BLaER1 (cell line): ENCODE measurements around the gene ITGA11.

Experiments used
- H3K27ac ChIP-seq: shearing (Covaris generic); formaldehyde crosslinking; 2 replicates; pipeline ENCODE4 v1.8.1; 2022
- H3K27me3 ChIP-seq: shearing (Covaris generic); formaldehyde crosslinking; 2 replicates; pipeline ENCODE4 v1.8.1; 2022
- H3K36me3 ChIP-seq: shearing (Covaris generic); formaldehyde crosslinking; 2 replicates; pipeline ENCODE4 v1.8.1; 2022
- H3K4me1 ChIP-seq: shearing (Covaris generic); formaldehyde crosslinking; 2 replicates; pipeline ENCODE4 v1.8.1; 2022
- H3K4me2 ChIP-seq: shearing (Covaris generic); formaldehyde crosslinking; 2 replicates; pipeline ENCODE4 v1.8.1; 2022
- H3K4me3 ChIP-seq: shearing (Covaris generic); formaldehyde crosslinking; 2 replicates; pipeline ENCODE4 v1.8.1; 2022
- H3K9ac ChIP-seq: shearing (Covaris generic); formaldehyde crosslinking; 2 replicates; pipeline ENCODE4 v1.8.1; 2022
- H3K9me3 ChIP-seq: shearing (Covaris generic); formaldehyde crosslinking; 2 replicates; pipeline ENCODE4 v1.8.1; 2022
- H4K20me1 ChIP-seq: shearing (Covaris generic); formaldehyde crosslinking; 2 replicates; pipeline ENCODE4 v1.8.1; 2022
- Cebpa-rat ChIP-seq: shearing (Covaris generic); IDR thresholded peaks from 2 replicates; pipeline ENCODE4 v1.8.1; 2022

Gene ITGA11

DNA sequence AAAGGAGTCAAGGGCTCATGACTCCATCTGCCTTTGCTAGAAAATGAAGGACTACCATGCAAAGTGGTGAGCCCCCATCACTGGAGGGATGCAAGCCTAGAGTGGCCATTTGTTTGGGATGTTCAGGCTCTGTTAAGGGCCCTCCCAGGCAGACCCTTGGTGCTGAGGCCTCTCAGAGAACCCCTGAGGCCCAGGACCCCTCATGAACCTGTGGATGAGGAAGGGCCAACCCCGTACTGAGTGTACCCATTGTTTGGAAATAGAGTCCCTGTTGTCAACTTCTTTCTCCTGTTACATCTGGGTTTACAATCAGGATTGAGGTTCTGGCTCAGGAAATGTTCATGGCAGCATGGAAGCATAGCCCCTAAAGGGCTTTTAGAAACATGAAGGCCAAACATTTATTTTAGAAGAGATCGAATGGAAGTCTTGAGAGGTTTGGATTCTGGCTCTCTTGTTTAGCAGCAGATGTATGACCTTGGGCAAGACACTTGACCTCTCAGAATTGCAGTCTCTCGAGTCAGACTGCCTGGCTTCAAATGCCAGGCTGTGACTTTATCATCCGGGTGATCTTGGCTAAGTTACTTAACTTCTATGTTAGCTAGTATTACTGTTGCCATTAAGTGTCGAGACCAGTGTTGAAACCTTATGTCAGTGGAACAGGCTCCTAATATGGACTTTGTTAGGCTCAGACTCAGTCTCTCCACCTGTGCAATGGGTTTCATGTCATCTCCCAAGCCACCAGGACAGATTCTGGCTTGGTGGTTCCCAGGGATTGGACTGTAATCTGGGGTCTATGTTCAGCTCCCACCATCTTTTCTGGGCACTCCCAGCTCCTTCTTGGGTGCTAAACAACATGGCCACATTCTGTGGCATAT, 12.4 kb downstream of the ITGA11 start:
- no peak overlapping the region for H3K27ac ChIP-seq

DNA sequence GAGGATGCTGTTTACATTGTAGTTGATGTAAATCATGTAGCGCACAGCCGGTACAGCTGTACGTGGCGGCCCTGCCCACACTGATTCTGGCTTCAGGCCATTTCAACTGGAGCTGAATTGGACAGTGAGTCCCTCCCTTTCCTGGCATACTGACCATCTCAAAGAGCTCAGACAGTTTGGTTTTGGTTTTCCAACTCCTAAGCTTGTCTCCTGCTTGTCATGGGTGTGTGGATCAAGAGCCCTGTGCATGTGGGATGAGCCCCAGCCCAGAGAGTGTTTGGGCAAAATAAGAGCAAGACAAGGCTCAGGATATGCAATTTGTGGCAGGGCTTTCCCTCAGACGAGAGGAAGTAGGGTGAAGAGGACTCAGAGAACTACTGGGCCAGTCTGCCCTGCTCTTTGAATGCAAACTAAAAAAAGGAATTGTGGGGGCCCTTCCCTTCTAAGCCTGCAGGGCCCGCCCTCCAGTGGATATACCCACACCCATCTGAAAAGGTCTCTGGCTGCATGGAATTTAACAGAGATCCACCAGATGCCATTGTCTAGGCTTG, 13.3 kb downstream of the ITGA11 start:
- H3K27me3 ChIP-seq = no peaks in the 10 kb centered on the region
- no peak overlapping the region for H3K9ac ChIP-seq
- no peaks in the 10 kb centered on the region for H3K9me3 ChIP-seq
- no peak overlapping the region for H3K4me3 ChIP-seq
- peaks cover 12% of the 10 kb centered on the region for H3K4me1 ChIP-seq
- no peaks in the 10 kb centered on the region for H3K36me3 ChIP-seq
- no peaks in the 10 kb centered on the region for H4K20me1 ChIP-seq
- no peak overlapping the region for H3K4me2 ChIP-seq
- H3K27ac ChIP-seq = no peak overlapping the region
- TF ChIP-seq Cebpa-rat = no peak

More for the DNA sequence above, 12.4 kb downstream of the ITGA11 start:
- Histone ChIP-seq H3K27me3 (no peaks in the 10 kb centered on the region), H4K20me1 (no peaks in the 10 kb centered on the region), H3K9me3 (no peaks in the 10 kb centered on the region), H3K4me1 (peaks cover 7% of the 10 kb centered on the region), H3K4me2 (no peak overlapping the region), H3K4me3 (no peak overlapping the region), H3K9ac (no peak overlapping the region), H3K36me3 (no peaks in the 10 kb centered on the region)
- no peak for TF ChIP-seq Cebpa-rat

DNA sequence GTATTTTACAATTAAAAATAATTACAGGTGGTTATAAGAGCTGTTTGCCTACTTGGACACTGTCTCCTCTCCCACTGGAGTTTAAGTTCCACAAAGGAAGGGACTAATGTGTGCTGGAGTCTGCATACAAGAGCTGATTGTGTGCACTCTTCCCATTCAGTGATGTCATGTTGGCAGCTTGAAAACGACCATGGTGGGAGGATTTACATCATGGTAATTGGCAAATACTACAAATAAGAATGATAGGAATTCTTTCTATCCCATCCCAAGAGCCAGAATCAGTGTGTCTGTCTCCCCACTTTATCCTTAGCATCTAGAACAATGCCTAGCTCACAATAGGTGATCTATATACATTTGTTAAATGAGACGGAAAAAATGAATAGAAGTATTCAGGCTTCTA, 14.1 kb downstream of the ITGA11 start:
- Histone ChIP-seq H3K36me3 (no peaks in the 10 kb centered on the region), H3K9ac (no peak overlapping the region), H3K27ac (no peak overlapping the region), H3K27me3 (no peaks in the 10 kb centered on the region), H3K4me1 (peaks cover 12% of the 10 kb centered on the region), H3K9me3 (no peaks in the 10 kb centered on the region), H3K4me3 (no peak overlapping the region), H4K20me1 (no peaks in the 10 kb centered on the region), H3K4me2 (no peak overlapping the region)
- TF ChIP-seq Cebpa-rat = no peak

DNA sequence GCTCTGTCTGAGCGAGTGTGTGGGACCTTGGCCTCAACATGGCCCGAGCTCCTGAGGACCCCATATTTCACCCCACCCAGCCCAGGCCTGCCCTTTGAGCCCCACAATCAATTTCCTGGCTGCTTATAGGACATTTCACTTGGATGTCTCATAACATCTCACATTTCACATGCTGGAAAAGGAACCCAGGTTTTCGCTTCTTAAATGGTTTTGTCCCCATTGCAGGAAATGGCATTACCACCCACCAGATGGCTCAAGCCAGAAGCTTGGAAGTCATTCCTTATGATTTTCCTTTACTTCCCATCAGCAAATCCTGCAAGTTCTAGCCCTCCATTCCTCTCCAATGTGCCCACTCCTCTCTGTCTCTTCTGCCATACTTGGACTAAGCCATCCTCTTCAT, 14.9 kb downstream of the ITGA11 start:
- Histone ChIP-seq H3K4me2 (no peak overlapping the region), H3K27me3 (no peaks in the 10 kb centered on the region), H3K4me1 (peaks cover 19% of the 10 kb centered on the region), H3K9ac (no peak overlapping the region), H3K4me3 (no peak overlapping the region), H3K27ac (no peak overlapping the region), H3K36me3 (no peaks in the 10 kb centered on the region), H3K9me3 (no peaks in the 10 kb centered on the region), H4K20me1 (no peaks in the 10 kb centered on the region)
- no peak for TF ChIP-seq Cebpa-rat

DNA sequence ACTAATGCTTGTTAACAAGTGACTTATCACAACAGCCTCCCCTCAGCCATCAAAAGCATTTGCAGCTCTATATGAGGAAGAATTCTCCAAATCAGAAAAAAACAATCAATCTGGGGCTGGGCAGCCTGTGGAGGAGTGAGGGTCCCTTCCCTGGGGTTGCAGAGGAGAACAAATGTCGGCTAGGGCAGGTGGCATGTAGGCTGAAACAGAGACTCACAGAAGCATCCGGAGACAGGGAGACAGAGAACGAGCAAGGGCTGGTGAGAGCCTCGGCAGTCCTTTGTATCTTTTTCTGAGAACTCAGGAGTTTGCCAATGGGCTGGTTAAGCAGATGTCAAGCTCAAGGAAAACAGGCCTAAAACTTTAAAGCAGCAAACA, 15.8 kb downstream of the ITGA11 start:
- H3K4me2 ChIP-seq = no peak overlapping the region

DNA sequence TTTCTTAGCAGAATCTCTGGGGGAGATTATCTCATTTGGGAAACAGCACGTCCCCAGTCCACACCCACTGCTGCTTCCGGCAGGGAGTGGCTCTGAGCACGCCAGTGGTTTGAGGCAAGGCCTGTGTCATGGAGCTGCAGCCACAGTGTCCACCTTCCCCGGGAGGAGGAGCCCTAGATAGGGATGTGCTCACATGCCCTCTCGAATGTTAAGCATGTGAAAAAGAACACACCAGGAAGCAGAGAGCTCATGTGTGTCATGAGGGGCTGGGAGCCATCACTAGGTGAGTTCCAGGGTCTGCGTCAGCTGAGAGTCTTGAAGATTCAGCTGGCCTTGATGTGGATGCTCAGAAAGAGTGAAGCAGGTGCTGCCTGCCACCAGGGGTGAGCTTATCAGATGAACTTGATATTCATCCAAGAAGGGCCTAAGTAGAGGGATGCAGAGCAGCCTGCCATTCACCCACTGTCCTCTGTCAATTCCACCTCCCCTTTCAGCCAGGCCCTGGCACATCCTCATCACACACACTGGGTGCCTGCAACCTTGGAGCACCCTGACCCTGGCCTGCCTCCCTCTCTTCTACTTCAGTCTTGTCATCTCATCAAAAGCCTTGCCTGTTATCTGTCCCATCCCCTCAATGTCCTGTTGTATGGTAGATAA, 16.3 kb downstream of the ITGA11 start:
- H3K36me3 ChIP-seq = no peaks in the 10 kb centered on the region
- H3K9ac ChIP-seq = no peak overlapping the region
- TF ChIP-seq Cebpa-rat = no peak
- no peaks in the 10 kb centered on the region for H3K27me3 ChIP-seq
- no peaks in the 10 kb centered on the region for H4K20me1 ChIP-seq
- H3K4me3 ChIP-seq = no peak overlapping the region
- H3K4me1 ChIP-seq = peaks cover 23% of the 10 kb centered on the region
- no peaks in the 10 kb centered on the region for H3K9me3 ChIP-seq
- H3K27ac ChIP-seq = no peak overlapping the region
- no peak overlapping the region for H3K4me2 ChIP-seq

More for the DNA sequence above, 15.8 kb downstream of the ITGA11 start:
- no peak for TF ChIP-seq Cebpa-rat
- Histone ChIP-seq H3K27me3 (no peaks in the 10 kb centered on the region), H3K36me3 (no peaks in the 10 kb centered on the region), H3K9ac (no peak overlapping the region), H3K27ac (no peak overlapping the region), H3K4me3 (no peak overlapping the region), H3K4me1 (peaks cover 23% of the 10 kb centered on the region), H3K9me3 (no peaks in the 10 kb centered on the region), H4K20me1 (no peaks in the 10 kb centered on the region)

DNA sequence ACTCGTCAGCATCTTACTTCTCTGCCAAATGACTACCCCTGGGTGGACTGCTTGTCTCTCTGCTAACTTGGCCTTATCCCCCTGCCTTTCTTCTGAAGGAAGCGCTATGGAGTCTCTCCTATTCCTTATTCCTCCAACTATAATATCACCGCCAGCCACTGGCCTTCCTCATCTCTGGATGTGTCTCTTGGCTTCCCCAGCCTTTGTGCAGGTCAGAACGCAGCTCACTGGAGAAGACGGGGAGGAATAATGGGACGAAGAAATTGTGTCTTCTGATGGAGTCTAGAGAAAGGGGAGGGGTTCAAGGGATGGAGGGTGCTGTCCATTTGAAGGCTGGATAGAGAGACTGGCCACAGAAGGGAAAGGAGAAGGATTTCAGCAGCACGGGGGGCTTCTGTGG, 16.9 kb downstream of the ITGA11 start:
- Histone ChIP-seq H3K4me1 (peaks cover 23% of the 10 kb centered on the region), H3K4me3 (no peak overlapping the region), H3K9me3 (no peaks in the 10 kb centered on the region), H3K27me3 (no peaks in the 10 kb centered on the region), H3K36me3 (no peaks in the 10 kb centered on the region), H4K20me1 (no peaks in the 10 kb centered on the region), H3K27ac (no peak overlapping the region), H3K9ac (no peak overlapping the region), H3K4me2 (no peak overlapping the region)
- no peak for TF ChIP-seq Cebpa-rat

DNA sequence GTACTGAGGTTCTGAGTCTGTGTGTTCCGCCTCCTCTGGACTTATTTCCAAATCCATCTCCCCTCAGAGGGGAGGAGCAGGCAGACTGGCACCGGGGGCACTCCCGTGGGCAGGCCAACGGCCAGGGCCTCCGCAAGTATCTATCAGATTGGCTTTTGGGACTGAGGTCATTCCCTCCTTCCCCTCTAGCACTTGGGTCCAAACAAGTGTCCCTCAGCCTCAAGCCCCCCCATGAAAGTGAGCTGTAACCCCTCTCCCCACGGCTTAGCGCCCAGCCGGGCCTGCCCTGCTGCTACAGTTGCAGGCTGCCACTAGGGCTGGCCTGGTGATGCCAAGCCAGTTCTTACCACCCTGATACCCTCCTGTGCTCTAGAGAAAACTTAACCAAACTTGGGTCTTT, 17.4 kb downstream of the ITGA11 start:
- Histone ChIP-seq H3K27ac (no peak overlapping the region), H4K20me1 (no peaks in the 10 kb centered on the region), H3K27me3 (no peaks in the 10 kb centered on the region), H3K9me3 (no peaks in the 10 kb centered on the region), H3K4me2 (no peak overlapping the region), H3K9ac (no peak overlapping the region), H3K4me1 (peaks cover 23% of the 10 kb centered on the region), H3K4me3 (no peak overlapping the region), H3K36me3 (no peaks in the 10 kb centered on the region)
- TF ChIP-seq Cebpa-rat = no peak

DNA sequence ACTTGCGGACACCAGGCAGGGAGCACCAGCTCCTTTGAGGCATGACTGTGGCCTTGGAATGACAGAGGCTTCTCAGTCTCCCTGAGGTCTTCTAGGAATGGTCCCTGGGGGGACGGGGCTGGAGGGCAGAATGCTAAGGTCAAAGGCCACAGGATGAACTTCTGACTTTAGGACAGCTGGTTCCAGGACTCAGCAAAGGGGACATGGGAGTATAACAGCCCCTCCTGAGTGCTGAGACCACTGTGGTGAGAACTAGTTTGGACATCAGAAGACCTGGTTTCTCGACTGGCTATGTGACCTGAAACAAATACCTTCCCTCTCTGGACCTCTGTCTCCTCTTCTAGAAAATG, 17.8 kb downstream of the ITGA11 start:
- Histone ChIP-seq H3K27ac (no peak overlapping the region), H4K20me1 (no peaks in the 10 kb centered on the region), H3K36me3 (no peaks in the 10 kb centered on the region), H3K4me1 (peaks cover 23% of the 10 kb centered on the region), H3K27me3 (no peaks in the 10 kb centered on the region), H3K9ac (no peak overlapping the region), H3K9me3 (no peaks in the 10 kb centered on the region), H3K4me3 (no peak overlapping the region), H3K4me2 (no peak overlapping the region)
- TF ChIP-seq Cebpa-rat = no peak
